AG10803 (cell line): ENCODE data around the gene GPX6.
"Not testable (repeated sequence)": the region's sequence is repeated elsewhere in the genome, so short reads cannot be mapped to it uniquely, and the experiment has no call there.

ENCODE experiments used
- DNase-seq: peaks from one replicate; pipeline ENCODE4 v3.0.0; 2010; ENCODE audit warnings: low read depth
- H3K4me3 ChIP-seq: 2 replicates; pipeline ENCODE4 v1.5.1; 2011; ENCODE audit warnings: mild to moderate bottlenecking, low read length, control low read depth
- TF ChIP-seq, protein P1 (sequence below): conservative IDR thresholded peaks from 2 replicates; pipeline ENCODE4 v1.5.1; 2011; ENCODE audit warnings: mild to moderate bottlenecking, low read length, control low read depth, inconsistent platforms

Gene GPX6

DNA sequence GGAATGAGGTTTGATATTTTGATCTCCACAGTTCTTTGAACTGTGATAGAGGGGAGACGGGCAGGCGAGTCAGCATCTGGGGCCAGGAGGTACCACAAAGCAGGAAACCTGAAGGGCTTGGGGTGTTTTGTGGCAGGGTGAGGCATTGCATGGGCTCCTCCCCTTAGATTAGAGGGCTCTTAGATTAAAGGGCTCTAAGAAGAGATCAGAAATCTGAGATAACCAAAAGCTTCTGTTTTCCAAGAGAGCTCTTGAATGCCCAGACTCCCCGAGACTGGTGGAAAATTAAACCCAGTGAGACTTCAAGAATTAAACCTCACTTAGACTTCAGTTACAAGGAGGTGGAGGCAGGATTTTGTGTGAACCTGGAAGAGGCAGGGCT, 7.6 kb upstream of the GPX6 start:
- H3K4me3 ChIP-seq: no peak overlapping the region
- TF ChIP-seq, protein P1, sequence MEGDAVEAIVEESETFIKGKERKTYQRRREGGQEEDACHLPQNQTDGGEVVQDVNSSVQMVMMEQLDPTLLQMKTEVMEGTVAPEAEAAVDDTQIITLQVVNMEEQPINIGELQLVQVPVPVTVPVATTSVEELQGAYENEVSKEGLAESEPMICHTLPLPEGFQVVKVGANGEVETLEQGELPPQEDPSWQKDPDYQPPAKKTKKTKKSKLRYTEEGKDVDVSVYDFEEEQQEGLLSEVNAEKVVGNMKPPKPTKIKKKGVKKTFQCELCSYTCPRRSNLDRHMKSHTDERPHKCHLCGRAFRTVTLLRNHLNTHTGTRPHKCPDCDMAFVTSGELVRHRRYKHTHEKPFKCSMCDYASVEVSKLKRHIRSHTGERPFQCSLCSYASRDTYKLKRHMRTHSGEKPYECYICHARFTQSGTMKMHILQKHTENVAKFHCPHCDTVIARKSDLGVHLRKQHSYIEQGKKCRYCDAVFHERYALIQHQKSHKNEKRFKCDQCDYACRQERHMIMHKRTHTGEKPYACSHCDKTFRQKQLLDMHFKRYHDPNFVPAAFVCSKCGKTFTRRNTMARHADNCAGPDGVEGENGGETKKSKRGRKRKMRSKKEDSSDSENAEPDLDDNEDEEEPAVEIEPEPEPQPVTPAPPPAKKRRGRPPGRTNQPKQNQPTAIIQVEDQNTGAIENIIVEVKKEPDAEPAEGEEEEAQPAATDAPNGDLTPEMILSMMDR: no peak
- no peak for DNase-seq

DNA sequence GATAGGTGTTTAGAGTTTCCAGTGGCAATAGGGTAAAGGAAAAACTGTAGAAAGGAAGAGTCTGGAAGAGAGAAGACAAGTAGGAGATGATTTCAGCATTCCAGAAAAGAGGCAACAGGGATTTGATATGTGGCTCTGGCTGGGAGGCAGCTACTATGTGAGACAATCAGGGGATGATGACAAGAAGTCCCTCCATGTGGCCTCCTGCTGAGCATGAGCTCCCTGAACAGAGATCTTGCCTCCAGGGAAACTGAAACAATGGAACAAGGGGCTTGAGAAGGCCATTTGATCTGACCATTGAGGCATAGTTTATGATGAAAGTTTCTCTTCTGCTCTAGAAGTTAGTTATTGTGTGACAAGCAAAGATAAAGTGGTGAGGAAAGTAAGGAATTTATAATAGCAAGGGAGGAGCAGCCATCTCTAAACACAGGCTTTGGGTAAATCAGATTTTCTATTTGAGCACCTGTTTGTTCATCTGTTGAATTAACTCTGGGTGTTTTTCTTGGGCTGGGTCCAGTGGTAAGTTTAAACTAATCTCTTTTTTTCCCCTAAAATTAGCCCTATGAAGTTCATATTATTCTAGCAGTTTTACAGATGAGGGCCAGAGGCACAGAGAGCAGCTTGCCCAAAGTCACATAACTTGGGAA, 7.1 kb upstream of the GPX6 start:
- TF ChIP-seq, protein P1: no peak
- DNase-seq: no peak
- no peak overlapping the region for H3K4me3 ChIP-seq

DNA sequence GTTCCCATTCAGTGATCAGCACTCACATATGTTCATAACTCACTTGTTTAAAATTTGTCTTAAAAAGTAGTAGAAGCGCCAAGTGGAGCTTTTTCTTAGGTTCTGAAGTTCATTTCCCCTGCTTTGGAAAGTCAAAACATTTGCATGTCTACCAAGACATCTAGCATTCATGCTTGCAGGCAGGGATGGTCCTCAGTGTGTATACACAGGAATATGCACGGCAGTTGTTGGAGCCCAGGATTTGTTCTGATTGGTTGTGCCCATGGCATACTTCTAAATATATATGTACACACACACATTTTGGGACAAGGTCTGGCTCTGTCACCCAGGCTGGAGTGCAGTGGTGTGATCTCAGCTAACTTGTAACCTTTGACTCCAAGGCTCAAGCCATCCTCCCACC, 2.4 kb upstream of the GPX6 start:
- TF ChIP-seq, protein P1: no peak
- H3K4me3 ChIP-seq: no peak overlapping the region
- no peak for DNase-seq

DNA sequence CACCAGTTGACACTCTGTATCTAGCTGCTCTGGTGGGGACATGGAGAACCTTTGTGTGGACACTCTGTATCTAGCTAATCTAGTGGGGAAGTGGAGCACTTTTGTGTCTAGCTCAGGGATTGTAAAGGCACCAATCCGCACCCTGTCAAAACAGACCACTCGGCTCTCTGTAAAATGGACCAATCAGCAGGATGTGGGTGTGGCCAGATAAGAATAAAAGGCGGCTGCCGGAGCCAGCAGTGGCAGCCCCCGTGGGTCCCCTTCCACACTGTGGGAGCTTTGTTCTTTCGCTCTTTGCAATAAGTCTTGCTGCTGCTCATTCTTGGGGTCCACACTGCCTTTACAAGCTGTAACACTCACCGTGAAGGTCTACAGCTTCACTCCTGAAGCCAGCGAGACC, 3.2 kb downstream of the GPX6 start:
- not testable (repeated sequence) for H3K4me3 ChIP-seq, DNase-seq

DNA sequence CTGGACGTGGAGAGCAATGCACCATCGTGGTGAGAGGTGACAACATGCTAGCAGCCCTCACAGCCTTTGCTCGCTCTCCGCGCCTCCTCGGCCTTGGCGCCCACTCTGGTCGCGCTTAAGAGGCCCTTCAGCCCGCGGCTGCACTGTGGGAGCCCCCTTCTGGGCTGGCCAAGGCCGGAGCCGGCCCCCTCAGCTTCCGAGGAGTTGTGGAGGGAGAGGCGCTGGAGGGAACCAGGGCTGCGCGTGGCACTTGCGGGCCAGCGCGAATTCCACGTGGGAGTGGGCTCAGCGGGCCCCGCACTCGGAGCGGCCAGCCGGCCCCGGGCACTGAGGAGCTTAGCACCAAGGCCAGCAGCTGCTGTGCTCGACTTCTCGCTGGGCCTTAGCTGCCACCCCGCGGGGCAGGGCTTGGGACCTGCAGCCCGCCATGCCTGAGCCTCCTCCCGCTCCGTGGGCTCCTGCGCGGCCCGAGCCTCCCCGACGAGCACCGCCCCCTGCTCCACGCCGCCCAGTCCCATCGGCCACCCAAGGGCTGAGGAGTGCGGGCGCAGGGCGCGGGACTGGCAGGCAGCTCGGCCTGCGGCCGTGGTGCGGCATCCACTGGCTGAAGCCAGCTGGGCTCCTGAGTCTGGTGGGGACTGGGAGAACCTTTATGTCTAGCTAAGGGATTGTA, 3.8 kb downstream of the GPX6 start:
- TF ChIP-seq, protein P1: no peak
- no peak overlapping the region for H3K4me3 ChIP-seq
- DNase-seq: no peak

DNA sequence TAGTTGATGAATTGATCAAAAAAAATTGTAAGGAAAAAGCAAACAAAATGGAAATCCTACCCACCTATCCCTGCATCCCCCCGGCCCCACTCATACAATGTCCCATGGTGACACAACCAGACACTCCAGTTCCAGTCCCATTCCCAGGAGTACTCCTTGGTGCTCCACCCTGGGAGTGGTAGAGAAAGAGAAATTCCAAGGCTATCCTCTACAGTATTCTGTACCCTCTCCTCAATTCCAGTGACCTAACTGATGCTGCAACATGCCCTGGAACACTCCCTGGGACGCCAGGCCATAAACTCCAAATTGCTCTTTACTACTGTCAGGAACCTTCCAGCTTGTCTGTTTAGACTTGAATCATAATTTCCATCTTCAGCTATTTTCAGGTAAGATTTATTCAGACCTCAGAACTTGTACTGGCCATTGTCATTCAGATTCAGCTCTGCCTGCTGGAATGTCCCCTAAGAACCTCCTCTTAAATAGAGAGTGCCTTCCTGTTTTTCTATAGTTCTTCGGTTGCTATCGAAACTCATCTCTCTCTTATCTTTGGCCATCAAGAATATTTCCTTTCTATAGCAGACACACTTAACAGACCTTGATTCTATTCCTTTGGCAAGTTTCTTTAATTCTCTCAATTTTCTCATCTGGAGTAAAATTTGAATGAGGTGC, 8.7 kb downstream of the GPX6 start:
- no peak overlapping the region for H3K4me3 ChIP-seq
- no peak for DNase-seq
- TF ChIP-seq, protein P1: no peak

DNA sequence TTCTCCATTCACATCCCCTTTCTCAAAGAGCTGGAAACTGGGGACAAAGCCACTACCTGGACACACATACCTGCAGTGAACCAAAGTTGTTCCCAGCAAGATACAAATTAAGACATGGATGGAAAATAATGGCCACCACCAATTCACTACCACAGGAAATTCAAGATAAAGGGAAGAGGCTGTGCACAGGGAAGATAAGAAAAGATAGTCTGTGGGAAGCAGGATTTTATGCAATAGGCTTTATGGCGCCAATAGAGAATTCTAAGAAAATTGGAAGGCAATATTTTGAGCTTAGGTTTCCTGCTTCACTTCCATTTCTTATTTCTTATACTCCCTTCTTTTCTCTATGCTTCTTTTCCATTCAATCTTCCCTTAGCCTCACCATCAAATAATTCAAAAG, 9.9 kb downstream of the GPX6 start:
- H3K4me3 ChIP-seq: no peak overlapping the region
- DNase-seq: no peak
- TF ChIP-seq, protein P1: no peak

DNA sequence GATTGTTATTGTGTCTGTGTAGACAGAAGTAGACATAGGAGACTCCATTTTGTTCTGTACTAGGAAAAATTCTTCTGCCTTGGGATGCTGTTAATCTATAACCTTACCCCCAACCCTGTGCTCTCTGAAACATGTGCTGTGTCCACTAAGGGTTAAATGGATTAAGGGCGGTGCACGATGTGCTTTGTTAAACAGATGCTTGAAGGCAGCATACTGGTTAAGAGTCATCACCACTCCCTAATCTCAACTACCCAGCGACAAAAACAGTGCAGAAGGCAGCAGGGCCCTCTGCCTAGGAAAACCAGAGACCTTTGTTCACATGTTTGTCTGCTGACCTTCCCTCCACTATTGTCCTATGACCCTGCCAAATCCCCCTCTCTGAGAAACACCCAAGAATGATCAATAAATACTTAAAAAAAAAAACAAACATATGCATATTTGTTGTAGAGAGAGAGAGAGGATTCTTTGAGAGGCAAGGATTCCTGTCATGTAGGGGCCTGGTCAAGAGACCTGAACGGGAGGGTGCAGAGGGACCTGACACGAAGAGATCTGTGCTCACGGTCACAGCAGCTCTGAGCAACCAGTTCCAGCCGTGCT, 12.8 kb downstream of the GPX6 start:
- not testable (repeated sequence) for DNase-seq, H3K4me3 ChIP-seq

DNA sequence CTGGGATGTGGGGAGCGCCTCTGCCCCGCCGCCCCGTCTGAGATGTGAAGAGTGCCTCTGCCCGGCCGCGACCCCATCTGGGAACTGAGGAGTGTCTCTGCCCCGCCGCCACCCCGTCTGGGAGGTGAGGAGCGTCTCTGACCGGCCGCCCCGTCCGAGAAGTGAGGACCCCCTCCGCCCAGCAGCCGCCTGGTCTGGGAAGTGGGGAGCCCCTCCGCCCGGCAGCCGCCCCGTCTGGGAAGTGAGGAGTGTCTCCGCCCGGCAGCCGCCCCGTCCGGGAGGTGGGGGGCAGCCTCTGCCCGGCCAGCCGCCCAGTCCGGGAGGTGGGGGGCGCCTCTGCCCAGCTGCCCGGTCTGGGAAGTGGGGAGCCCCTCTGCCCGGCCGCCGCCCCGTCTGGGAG, 13.5 kb downstream of the GPX6 start:
- not testable (repeated sequence) for DNase-seq, H3K4me3 ChIP-seq
